ENCODE measurements around the gene JADE2.
A peak's percentile ranks its signal among the peaks of the same experiment; 100 is the strongest.
"Not testable (repeated sequence)": the region's sequence is repeated elsewhere in the genome, so short reads cannot be mapped to it uniquely, and the experiment has no call there.

The JADE2 gene

GRCh38 chr5:134507452-134507851 is 18.0 kb upstream of the JADE2 start:
- no peak for DNase-seq (ENCODE audit: low spot score)

- DNase-seq (ENCODE audit: low spot score): no peak
Measured at GRCh38 chr5:134508521-134509195, 16.8 kb upstream of the JADE2 start.

GRCh38 chr5:134509308-134510040 is 16.0 kb upstream of the JADE2 start:
- DNase-seq (ENCODE audit: low spot score): no peak

GRCh38 chr5:134510970-134511795 is 14.3 kb upstream of the JADE2 start:
- no peak for DNase-seq (ENCODE audit: low spot score)

- DNase-seq (ENCODE audit: low spot score): no peak
Measured at GRCh38 chr5:134511796-134512660, 13.4 kb upstream of the JADE2 start.

GRCh38 chr5:134512661-134512999 is 12.8 kb upstream of the JADE2 start:
- DNase-seq (ENCODE audit: low spot score): no peak

- no peak for DNase-seq (ENCODE audit: low spot score)
Measured at GRCh38 chr5:134515801-134516200, 9.7 kb upstream of the JADE2 start.

- DNase-seq (ENCODE audit: low spot score): not testable (repeated sequence)
Measured at GRCh38 chr5:134516984-134517383, 8.5 kb upstream of the JADE2 start.

GRCh38 chr5:134517553-134517952 is 7.9 kb upstream of the JADE2 start:
- no peak for DNase-seq (ENCODE audit: low spot score)

- DNase-seq (ENCODE audit: low spot score): no peak
Measured at GRCh38 chr5:134519989-134520388, 5.5 kb upstream of the JADE2 start.

- no peak for DNase-seq (ENCODE audit: low spot score)
Measured at GRCh38 chr5:134521841-134522240, 3.6 kb upstream of the JADE2 start.

- no peak for DNase-seq (ENCODE audit: low spot score)
Measured at GRCh38 chr5:134523543-134524271, 1.8 kb upstream of the JADE2 start.

GRCh38 chr5:134524272-134524825 is 1.1 kb upstream of the JADE2 start:
- DNase-seq (ENCODE audit: low spot score): peak; percentile 48

- DNase-seq (ENCODE audit: low spot score): peak; percentile 74
Measured at GRCh38 chr5:134525683-134526482, 413 bp downstream of the JADE2 start.

GRCh38 chr5:134526483-134527155 is 1.1 kb downstream of the JADE2 start:
- peak; percentile 81 for DNase-seq (ENCODE audit: low spot score)

GRCh38 chr5:134527156-134527960 is 1.9 kb downstream of the JADE2 start:
- peak; percentile 82 for DNase-seq (ENCODE audit: low spot score)

GRCh38 chr5:134527961-134528424 is 2.5 kb downstream of the JADE2 start:
- DNase-seq (ENCODE audit: low spot score): no peak

- DNase-seq (ENCODE audit: low spot score): no peak
Measured at GRCh38 chr5:134528556-134528955, 3.1 kb downstream of the JADE2 start.

GRCh38 chr5:134529460-134529859 is 4.0 kb downstream of the JADE2 start:
- DNase-seq (ENCODE audit: low spot score): no peak

All from HuH-7.5 (cell line).